ENCODE results near the gene TNFAIP8L2.

TNFAIP8L2 gene

DNA sequence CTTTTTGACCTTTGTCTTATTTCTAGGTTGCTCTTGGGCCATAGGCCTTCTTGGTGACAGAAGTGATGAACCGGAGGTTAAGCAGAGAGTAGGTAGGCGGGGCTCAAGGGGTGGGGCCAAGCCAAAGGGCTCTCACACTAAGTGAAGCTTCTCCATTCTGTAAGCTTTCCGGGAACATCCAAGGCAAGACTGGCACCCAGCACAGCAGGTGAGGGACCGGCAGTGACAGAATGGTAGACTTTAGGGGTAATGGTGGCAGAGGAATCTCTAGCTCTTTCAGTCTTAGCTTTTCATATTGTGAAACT lies at the start of gene TNFAIP8L2:
TSS of gene TNFAIP8L2 (plus strand) at position 135 of the 305 bp plus-strand sequence. CDS start 2,049 bp downstream, outside the sequence.
- H3K4me3 ChIP-seq (ENCODE audit: insufficient read length, low read depth): no peak within 1 kb of the TSS
- peaks cover 43% of the 10 kb centered on the region for H3K36me3 ChIP-seq (ENCODE audit: insufficient read depth, insufficient read length, low read length)
- H3K4me1 ChIP-seq (ENCODE audit: insufficient read depth, insufficient read length): peaks cover 8% of the 10 kb centered on the region
- no peak for DNase-seq (ENCODE audit: low read depth, low spot score)
- no peak for TF ChIP-seq SUZ12 (IDR thresholded peaks at IDR 0.05; ENCODE audit: extremely low read depth, insufficient read depth, insufficient read length)
- no peak for TF ChIP-seq YY1 (IDR thresholded peaks at IDR 0.05; ENCODE audit: insufficient read depth, insufficient read length)
- H3K9ac ChIP-seq (ENCODE audit: insufficient read length, low read depth): no peak within 1 kb of the TSS
- no peaks in the 10 kb centered on the region for H3K27me3 ChIP-seq (ENCODE audit: insufficient read depth, insufficient read length)
- H3K9me3 ChIP-seq (ENCODE audit: insufficient read depth, low read length): no peaks in the 10 kb centered on the region

DNA sequence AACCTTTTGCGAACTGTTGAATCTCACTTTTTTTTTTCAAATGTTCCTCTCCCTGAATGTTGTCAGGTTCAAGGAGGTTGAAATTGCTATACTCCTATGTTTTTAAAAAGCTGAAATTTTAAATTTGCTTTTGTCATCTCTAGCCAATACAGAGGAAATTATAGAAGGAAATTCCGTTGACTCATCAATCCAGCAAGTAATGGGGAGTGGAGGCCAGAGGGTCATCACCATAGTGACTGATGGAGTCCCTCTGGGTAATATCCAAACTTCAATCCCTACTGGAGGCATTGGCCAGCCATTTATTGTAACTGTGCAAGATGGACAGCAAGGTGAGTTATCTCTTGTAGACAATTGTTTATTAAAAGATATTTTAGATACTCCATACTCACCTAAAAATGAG lies 49.6 kb upstream of the TNFAIP8L2 start:
- TF ChIP-seq ZNF274 (IDR thresholded peaks at IDR 0.05; ENCODE audit: low read depth, low read length) (no peak), YY1 (IDR thresholded peaks at IDR 0.05; ENCODE audit: insufficient read depth, insufficient read length) (no peak), SUZ12 (IDR thresholded peaks at IDR 0.05; ENCODE audit: extremely low read depth, insufficient read depth, insufficient read length) (no peak)

DNA sequence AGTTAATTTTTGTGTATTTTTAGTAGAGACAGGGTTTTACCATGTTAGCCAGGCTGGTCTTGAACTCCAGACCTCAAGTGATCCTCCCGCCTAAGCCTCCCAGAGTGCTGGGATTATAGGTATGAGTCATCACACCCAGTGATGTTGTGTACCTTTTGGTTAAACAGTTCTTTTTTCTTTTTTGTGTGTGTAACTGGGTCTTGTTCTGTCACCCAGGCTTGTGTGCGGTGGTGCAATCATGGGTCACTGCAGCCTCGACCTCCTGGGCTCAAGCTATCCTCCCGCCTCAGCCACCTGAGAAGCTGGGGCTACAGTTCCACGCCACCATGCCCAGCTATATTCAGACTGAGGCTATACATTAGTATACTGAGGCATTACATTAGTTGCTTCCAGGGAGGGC lies 48.1 kb upstream of the TNFAIP8L2 start:
- Histone ChIP-seq H3K4me3 (ENCODE audit: insufficient read length, low read depth) (no peak overlapping the region), H3K27me3 (ENCODE audit: insufficient read depth, insufficient read length) (no peaks in the 10 kb centered on the region), H3K9ac (ENCODE audit: insufficient read length, low read depth) (no peak overlapping the region), H3K36me3 (ENCODE audit: insufficient read depth, insufficient read length, low read length) (no peaks in the 10 kb centered on the region), H3K4me1 (ENCODE audit: insufficient read depth, insufficient read length) (no peaks in the 10 kb centered on the region), H3K9me3 (ENCODE audit: insufficient read depth, low read length) (no peaks in the 10 kb centered on the region)
- DNase-seq (ENCODE audit: low read depth, low spot score): no peak
- TF ChIP-seq YY1 (IDR thresholded peaks at IDR 0.05; ENCODE audit: insufficient read depth, insufficient read length) (no peak), ZNF274 (IDR thresholded peaks at IDR 0.05; ENCODE audit: low read depth, low read length) (no peak), SUZ12 (IDR thresholded peaks at IDR 0.05; ENCODE audit: extremely low read depth, insufficient read depth, insufficient read length) (no peak)

More for the DNA sequence above, 49.6 kb upstream of the TNFAIP8L2 start:
- no peaks in the 10 kb centered on the region for H3K9me3 ChIP-seq (ENCODE audit: insufficient read depth, low read length)
- no peaks in the 10 kb centered on the region for H3K36me3 ChIP-seq (ENCODE audit: insufficient read depth, insufficient read length, low read length)
- H3K9ac ChIP-seq (ENCODE audit: insufficient read length, low read depth): no peak overlapping the region
- DNase-seq (ENCODE audit: low read depth, low spot score): no peak
- H3K4me3 ChIP-seq (ENCODE audit: insufficient read length, low read depth): no peak overlapping the region
- no peaks in the 10 kb centered on the region for H3K27me3 ChIP-seq (ENCODE audit: insufficient read depth, insufficient read length)
- H3K4me1 ChIP-seq (ENCODE audit: insufficient read depth, insufficient read length): no peaks in the 10 kb centered on the region

DNA sequence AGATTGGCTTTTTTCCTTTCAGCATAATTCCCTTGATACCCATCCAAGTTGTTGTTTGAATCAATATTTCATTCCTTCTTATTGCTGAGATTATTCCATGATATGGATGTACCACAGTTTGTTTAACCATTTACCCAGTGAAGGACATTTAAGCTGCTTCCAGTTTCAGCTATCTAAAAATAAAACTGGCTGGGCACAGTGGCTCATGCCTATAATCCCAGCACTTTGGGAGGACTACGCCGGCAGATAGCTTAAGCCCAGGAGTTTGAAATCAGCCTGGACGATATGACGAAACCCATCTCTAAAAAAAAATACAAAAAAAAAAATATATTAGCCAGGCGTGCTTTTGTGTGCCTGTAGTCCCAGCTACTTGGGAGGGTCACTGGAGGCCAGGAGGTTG lies 42.6 kb upstream of the TNFAIP8L2 start:
- H3K9me3 ChIP-seq (ENCODE audit: insufficient read depth, low read length): no peaks in the 10 kb centered on the region
- H3K4me1 ChIP-seq (ENCODE audit: insufficient read depth, insufficient read length): no peaks in the 10 kb centered on the region
- H3K27me3 ChIP-seq (ENCODE audit: insufficient read depth, insufficient read length): no peaks in the 10 kb centered on the region
- DNase-seq (ENCODE audit: low read depth, low spot score): no peak
- TF ChIP-seq SUZ12 (IDR thresholded peaks at IDR 0.05; ENCODE audit: extremely low read depth, insufficient read depth, insufficient read length) (no peak), YY1 (IDR thresholded peaks at IDR 0.05; ENCODE audit: insufficient read depth, insufficient read length) (no peak), ZNF274 (IDR thresholded peaks at IDR 0.05; ENCODE audit: low read depth, low read length) (no peak)
- H3K9ac ChIP-seq (ENCODE audit: insufficient read length, low read depth): no peak overlapping the region
- no peak overlapping the region for H3K4me3 ChIP-seq (ENCODE audit: insufficient read length, low read depth)
- H3K36me3 ChIP-seq (ENCODE audit: insufficient read depth, insufficient read length, low read length): no peaks in the 10 kb centered on the region

DNA sequence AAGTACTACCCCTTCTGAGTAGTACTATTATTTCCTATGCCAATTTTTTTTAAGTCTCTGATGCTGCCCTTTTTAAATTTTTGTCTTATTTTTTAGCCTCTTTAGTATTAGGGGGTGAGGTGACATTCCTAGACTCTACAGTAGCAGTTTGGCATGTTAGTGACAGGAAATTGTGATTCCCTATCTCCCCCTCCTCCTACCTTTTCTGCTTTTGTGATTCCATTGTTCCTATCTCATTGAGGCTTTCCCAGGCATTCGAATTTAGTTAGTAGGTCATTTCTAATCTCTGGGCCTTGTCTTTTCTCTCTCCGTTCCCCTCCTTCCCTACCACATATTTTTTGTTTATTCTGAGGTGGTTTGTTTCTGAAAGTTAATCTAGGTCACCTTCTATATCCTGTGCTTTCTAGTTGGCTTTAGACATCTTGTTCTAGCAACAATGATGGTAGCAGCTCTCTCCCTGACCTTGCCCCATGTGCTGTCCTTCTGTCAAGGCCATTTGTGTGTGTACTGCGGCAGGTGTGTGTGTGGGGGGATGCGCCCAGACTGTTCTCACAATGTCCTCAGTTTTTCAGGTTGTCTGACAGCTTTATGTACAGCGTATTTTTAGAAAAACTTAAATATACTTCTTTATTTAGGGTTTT lies 31.6 kb upstream of the TNFAIP8L2 start:
- Histone ChIP-seq H3K4me1 (ENCODE audit: insufficient read depth, insufficient read length) (peaks cover 5% of the 10 kb centered on the region), H3K36me3 (ENCODE audit: insufficient read depth, insufficient read length, low read length) (no peaks in the 10 kb centered on the region), H3K9ac (ENCODE audit: insufficient read length, low read depth) (no peak overlapping the region), H3K27me3 (ENCODE audit: insufficient read depth, insufficient read length) (no peaks in the 10 kb centered on the region), H3K4me3 (ENCODE audit: insufficient read length, low read depth) (no peak overlapping the region), H3K9me3 (ENCODE audit: insufficient read depth, low read length) (no peaks in the 10 kb centered on the region)
- no peak for TF ChIP-seq ZNF274 (IDR thresholded peaks at IDR 0.05; ENCODE audit: low read depth, low read length)
- no peak for TF ChIP-seq SUZ12 (IDR thresholded peaks at IDR 0.05; ENCODE audit: extremely low read depth, insufficient read depth, insufficient read length)
- TF ChIP-seq YY1 (IDR thresholded peaks at IDR 0.05; ENCODE audit: insufficient read depth, insufficient read length): no peak
- no peak for DNase-seq (ENCODE audit: low read depth, low spot score)

DNA sequence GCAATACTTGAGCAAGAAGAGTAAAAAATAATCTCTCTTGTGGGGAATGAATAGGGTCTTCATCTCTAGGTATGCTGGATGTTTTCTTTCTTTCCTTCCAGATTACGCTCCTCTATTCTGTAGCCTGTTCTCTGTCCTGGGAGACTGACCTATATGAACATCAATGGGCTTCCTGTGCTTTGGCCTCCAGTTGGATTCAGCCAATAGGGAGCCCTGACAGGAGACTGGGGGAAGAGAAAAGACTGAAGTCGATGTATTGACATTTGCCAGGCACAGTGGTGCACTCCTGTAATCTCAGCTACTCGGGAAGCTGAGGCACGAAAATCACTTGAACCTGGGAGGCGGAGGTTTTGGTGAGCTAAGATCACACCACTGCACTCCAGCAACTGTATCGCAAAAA lies 27.6 kb upstream of the TNFAIP8L2 start:
- DNase-seq (ENCODE audit: low read depth, low spot score): no peak
- Histone ChIP-seq H3K9me3 (ENCODE audit: insufficient read depth, low read length) (no peaks in the 10 kb centered on the region), H3K4me3 (ENCODE audit: insufficient read length, low read depth) (no peak overlapping the region), H3K27me3 (ENCODE audit: insufficient read depth, insufficient read length) (no peaks in the 10 kb centered on the region), H3K36me3 (ENCODE audit: insufficient read depth, insufficient read length, low read length) (peaks cover 4% of the 10 kb centered on the region), H3K9ac (ENCODE audit: insufficient read length, low read depth) (no peak overlapping the region), H3K4me1 (ENCODE audit: insufficient read depth, insufficient read length) (peaks cover 21% of the 10 kb centered on the region)
- no peak for TF ChIP-seq SUZ12 (IDR thresholded peaks at IDR 0.05; ENCODE audit: extremely low read depth, insufficient read depth, insufficient read length)
- TF ChIP-seq ZNF274 (IDR thresholded peaks at IDR 0.05; ENCODE audit: low read depth, low read length): no peak
- no peak for TF ChIP-seq YY1 (IDR thresholded peaks at IDR 0.05; ENCODE audit: insufficient read depth, insufficient read length)

DNA sequence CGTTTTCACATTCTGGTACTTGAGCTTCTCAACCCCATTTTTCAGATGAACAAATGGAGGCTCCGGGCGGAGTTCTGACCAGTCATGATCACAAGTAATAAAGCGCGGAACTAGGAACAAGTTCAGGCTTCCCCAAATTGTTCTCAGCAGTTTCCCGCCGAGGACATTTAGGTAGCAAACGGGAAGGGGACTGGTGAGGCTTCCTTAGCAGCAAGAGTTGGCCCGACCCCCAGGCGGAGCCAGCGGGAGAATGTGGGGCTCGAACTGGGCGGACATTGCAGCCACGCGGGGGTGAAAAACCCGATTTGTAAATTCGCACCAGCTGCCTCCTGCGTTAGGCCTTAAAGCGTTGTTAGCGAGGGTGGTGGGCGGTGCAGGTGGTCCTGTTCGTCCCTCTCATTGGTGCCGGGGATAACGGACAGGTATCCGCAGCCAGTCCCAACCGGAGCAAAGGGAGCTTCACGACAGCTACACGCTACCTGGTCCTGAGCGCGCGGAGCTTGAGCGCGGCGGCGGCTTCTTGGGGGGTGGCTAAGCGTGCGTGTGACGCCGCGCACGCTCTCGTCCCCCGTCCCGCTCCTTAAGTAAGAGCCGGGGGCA lies 25.4 kb upstream of the TNFAIP8L2 start:
- no peak for TF ChIP-seq YY1 (IDR thresholded peaks at IDR 0.05; ENCODE audit: insufficient read depth, insufficient read length)
- no peak for TF ChIP-seq ZNF274 (IDR thresholded peaks at IDR 0.05; ENCODE audit: low read depth, low read length)
- no peak for TF ChIP-seq SUZ12 (IDR thresholded peaks at IDR 0.05; ENCODE audit: extremely low read depth, insufficient read depth, insufficient read length)
- Histone ChIP-seq H3K27me3 (ENCODE audit: insufficient read depth, insufficient read length) (no peaks in the 10 kb centered on the region), H3K9ac (ENCODE audit: insufficient read length, low read depth) (peak overlapping the region; percentile 80), H3K4me1 (ENCODE audit: insufficient read depth, insufficient read length) (peaks cover 18% of the 10 kb centered on the region), H3K9me3 (ENCODE audit: insufficient read depth, low read length) (no peaks in the 10 kb centered on the region), H3K36me3 (ENCODE audit: insufficient read depth, insufficient read length, low read length) (peaks cover 26% of the 10 kb centered on the region), H3K4me3 (ENCODE audit: insufficient read length, low read depth) (peak overlapping the region; percentile 44)
- peak; percentile 98 for DNase-seq (ENCODE audit: low read depth, low spot score)

Measured in NT2/D1 (cell line).